SJSA1 (cell line): ENCODE measurements around the gene PANK1. TPM values are rescaled to one million over a fixed set of nuclear protein-coding genes. Genes with fewer than 3 reads are reported as not detected.

ENCODE experiments used
- DNase-seq, 2 experiments: peaks; one replicate each; pipeline ENCODE4 v3.0.0-alpha.2; 2015 to 2020; ENCODE audit warnings: low spot score in 2 of 2, low read depth in 1 of 2
- H3K27ac ChIP-seq: fragments of 250-450 bp; sonication (Bioruptor Pico); 2 replicates; pipeline ENCODE4 v1.5.1; 2020; ENCODE audit warnings: mild to moderate bottlenecking, moderate library complexity
- H3K27me3 ChIP-seq: fragments of 250-450 bp; sonication (Bioruptor Pico); replicated peaks from 2 replicates; pipeline ENCODE4 v1.5.1; 2020; ENCODE audit warnings: mild to moderate bottlenecking, moderate library complexity
- H3K36me3 ChIP-seq: fragments of 250-450 bp; sonication (Bioruptor Pico); 2 replicates; pipeline ENCODE4 v1.5.1; 2020; ENCODE audit warnings: mild to moderate bottlenecking
- H3K4me1 ChIP-seq: fragments of 250-450 bp; sonication (Bioruptor Pico); replicated peaks from 2 replicates; pipeline ENCODE4 v1.6.1; 2021; ENCODE audit warnings: mild to moderate bottlenecking
- H3K4me3 ChIP-seq: fragments of 250-450 bp; sonication (Bioruptor Pico); 2 replicates; pipeline ENCODE4 v1.5.1; 2020; ENCODE audit warnings: mild to moderate bottlenecking
- H3K9me3 ChIP-seq: fragments of 250-450 bp; sonication (Bioruptor Pico); replicated peaks from 2 replicates; pipeline ENCODE4 v1.5.1; 2020; ENCODE audit warnings: mild to moderate bottlenecking
- total RNA-seq: library from RNA; depleted of rRNA; stranded (reverse); fragments of >200 nt; shearing (Covaris generic); gene quantifications from 2 replicates; pipeline ENCODE4 v1.2.3, GENCODE V29; 2014

Gene PANK1
- total RNA-seq, 1 experiment from 2014 or later: 6.7 TPM

DNA sequence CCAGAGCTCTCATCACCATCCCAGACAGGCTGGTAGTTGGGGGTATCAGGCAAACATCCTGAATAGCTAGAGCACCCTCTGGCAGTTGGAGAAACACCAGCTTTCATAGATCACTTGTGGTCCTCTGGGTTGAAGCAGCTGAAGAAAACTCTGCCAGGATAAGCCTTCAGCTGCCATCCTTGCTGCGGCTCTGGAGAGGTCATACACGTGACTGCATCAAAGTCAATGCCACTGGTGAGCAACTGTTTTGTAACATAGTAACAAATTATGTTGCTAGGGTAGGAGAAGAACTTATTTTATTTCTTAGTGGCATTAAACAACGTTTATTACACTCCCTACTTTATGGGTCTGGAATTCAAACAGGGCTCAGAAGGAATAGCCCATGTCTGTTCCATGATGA lies 19.2 kb upstream of the PANK1 start:
- no peaks in the 10 kb centered on the region for H3K9me3 ChIP-seq
- H3K27ac ChIP-seq: no peak overlapping the region
- H3K36me3 ChIP-seq: no peaks in the 10 kb centered on the region
- no peak for DNase-seq
- H3K27me3 ChIP-seq: no peaks in the 10 kb centered on the region; the same call in 1 of the 2 replicates
- H3K4me3 ChIP-seq: no peak overlapping the region
- 0 out of 2 replicates have a peak, but pooled peaks cover 3% of the 10 kb centered on the region for H3K4me1 ChIP-seq

DNA sequence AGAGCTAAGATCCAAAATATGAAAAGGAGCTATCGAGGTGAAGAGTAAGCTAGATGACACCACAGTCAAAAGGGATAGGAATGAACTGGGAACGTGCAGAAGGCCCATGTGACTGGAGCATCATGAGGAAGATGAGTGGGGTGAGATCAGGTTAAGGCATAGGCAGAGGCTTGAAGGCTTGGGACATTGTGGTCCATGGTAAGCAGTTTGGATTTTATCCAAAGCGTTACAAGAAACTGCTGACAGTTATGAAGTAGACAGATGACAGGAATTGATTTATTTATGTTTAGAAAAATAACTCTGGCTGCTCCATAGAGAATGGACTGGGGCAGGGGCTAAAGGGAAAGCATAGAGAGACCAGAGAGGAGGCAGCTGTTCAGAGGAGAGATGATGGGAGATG lies 18.1 kb upstream of the PANK1 start:
- no peaks in the 10 kb centered on the region; the same call in 1 of the 2 replicates for H3K27me3 ChIP-seq
- no peak for DNase-seq
- no peaks in the 10 kb centered on the region for H3K36me3 ChIP-seq
- H3K4me3 ChIP-seq: no peak overlapping the region
- no peaks in the 10 kb centered on the region for H3K9me3 ChIP-seq
- no peak overlapping the region for H3K27ac ChIP-seq
- H3K4me1 ChIP-seq: 0 out of 2 replicates have a peak, but pooled peaks cover 4% of the 10 kb centered on the region

DNA sequence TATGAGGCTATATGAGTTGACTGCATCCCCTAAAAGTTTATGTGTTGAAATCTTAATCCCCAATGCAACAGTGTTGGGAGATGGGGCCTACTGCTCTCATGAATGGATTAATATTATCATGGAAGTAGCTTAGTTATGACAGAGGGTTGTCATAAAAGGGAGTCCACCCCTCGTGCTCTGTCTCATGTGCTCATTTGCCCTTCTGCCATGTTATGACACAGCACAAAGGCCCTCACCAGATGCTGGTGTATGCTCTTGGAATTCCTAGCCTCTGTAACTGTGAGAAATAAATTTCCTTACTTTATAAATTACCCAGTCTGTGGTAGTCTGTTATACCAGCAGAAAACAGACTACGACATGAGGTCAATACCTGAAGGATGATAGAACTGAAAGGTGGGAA lies 17.6 kb upstream of the PANK1 start:
- DNase-seq: no peak
- Histone ChIP-seq H3K27ac (no peak overlapping the region), H3K9me3 (no peaks in the 10 kb centered on the region), H3K36me3 (no peaks in the 10 kb centered on the region), H3K4me1 (0 out of 2 replicates have a peak, but pooled peaks cover 4% of the 10 kb centered on the region), H3K27me3 (no peaks in the 10 kb centered on the region; the same call in 1 of the 2 replicates), H3K4me3 (no peak overlapping the region)

DNA sequence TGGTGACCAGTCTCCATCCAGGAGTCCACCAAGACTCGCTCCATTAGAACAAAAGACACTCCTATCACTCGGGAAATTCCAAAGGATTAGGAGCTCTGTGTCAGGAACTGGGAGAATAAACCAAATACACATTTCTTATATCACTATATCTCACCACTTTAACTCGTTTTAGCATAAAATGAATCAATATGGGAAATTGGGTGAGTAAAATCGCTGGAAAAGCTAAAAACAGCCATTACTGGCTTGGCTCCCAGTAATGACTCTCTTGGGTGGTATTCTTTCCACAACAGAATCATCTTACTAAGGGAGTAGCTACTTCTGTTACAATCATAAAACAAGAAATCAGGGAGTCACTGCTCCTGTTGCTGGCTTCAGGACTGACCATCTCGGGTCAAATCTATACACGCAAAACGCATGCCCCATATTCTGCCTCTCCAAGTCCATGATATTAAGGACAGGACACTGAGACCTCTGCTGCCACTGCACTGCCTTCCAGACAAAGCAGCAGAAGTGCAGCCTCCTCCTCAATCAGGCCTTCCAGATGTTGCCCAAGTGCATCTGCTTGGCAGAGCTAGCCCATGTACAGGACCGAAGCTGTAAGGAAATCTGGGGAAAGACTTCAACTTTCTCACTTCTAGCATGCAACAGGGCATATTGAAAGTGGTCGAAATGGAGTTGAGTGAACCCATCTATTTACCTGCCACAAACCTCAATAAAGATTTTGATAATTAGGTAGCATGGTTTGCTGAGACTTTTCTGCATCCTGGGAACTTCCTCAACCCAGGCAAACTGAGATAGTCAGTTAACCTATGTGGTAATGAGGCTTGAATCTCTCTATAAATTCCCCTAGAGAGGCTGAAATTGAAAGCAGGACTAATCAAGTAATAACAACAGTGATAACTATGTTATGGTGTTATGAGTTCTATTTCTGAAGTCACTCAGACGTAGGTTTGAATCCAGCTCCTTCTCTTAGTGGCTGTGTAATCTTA lies 14.4 kb upstream of the PANK1 start:
- Histone ChIP-seq H3K4me1 (0 out of 2 replicates have a peak, but pooled peaks cover 4% of the 10 kb centered on the region), H3K27me3 (no peaks in the 10 kb centered on the region; the same call in 1 of the 2 replicates), H3K27ac (no peak overlapping the region), H3K4me3 (no peak overlapping the region), H3K36me3 (no peaks in the 10 kb centered on the region), H3K9me3 (no peaks in the 10 kb centered on the region)
- DNase-seq: no peak

DNA sequence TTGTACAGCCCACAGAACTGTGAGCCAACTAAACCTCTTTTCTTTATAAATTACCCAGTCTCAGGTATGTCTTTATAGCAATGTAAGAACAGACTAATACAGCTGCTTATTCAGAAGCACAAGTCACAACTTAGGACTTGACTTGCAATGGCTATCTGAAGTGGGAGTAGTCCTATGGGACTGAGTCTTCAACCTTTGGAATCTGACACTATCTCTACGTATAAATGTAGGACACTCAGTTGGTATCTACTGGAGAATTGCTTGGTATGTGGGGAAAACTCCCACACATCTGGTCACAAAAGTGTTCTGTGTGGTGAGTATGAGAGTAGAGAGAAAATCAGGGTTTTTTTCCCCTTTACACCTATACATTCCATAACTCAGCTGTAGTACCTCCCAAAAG lies 12.3 kb upstream of the PANK1 start:
- H3K36me3 ChIP-seq: no peaks in the 10 kb centered on the region
- no peak overlapping the region for H3K4me3 ChIP-seq
- no peak for DNase-seq
- H3K4me1 ChIP-seq: peaks cover 19% of the 10 kb centered on the region
- H3K9me3 ChIP-seq: no peaks in the 10 kb centered on the region
- no peak overlapping the region for H3K27ac ChIP-seq
- H3K27me3 ChIP-seq: 0 out of 2 replicates have a peak, but pooled peaks cover 2% of the 10 kb centered on the region

DNA sequence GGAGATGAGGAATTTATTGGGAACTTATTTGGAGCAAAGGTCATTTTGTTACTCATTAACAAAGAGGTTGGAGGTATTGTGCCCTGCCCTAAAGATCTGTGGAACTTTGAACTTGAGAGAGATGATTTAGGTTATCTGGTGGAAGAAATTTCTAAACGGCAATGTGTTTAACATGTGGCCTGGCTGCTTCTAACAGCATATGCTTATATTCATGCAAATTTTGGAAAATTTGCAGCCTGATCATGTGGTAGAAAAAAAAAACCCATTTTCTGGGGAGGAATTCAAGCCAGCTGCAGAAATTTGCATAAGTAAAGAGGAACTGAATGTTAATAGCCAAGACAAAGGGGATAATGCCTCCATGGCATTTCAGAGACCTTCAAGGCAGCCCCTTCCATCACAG lies 10.7 kb upstream of the PANK1 start:
- no peak overlapping the region for H3K27ac ChIP-seq
- H3K4me3 ChIP-seq: no peak overlapping the region
- no peak for DNase-seq
- peaks cover 19% of the 10 kb centered on the region for H3K4me1 ChIP-seq
- 0 out of 2 replicates have a peak, but pooled peaks cover 2% of the 10 kb centered on the region for H3K27me3 ChIP-seq
- no peaks in the 10 kb centered on the region for H3K36me3 ChIP-seq
- H3K9me3 ChIP-seq: no peaks in the 10 kb centered on the region

DNA sequence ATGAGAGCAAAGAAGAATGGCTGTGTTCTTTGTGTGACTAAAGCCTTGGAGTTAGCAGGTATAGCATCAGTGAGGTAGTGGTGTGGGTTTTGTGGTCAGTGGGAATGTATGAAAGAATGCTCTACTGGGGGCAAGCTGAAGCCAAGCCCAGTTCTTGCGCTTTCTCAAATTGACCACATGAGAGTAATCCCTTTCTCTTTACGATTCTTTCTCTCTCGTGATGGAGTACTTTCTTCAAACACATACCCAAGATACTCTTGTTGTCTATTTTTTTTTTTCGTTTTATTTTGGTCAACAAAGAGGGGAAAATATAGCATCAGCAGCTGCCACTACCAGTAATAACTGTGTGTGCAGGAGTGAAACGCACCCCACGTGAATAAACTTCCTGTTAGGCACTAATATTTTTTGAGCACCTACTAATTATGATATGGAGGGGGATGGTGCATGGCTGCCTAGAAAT lies 8.4 kb upstream of the PANK1 start:
- H3K4me3 ChIP-seq: no peak overlapping the region
- H3K27me3 ChIP-seq: 0 out of 2 replicates have a peak, but pooled peaks cover 2% of the 10 kb centered on the region
- H3K4me1 ChIP-seq: peaks cover 15% of the 10 kb centered on the region
- DNase-seq: peak; percentile 51 to 56
- H3K9me3 ChIP-seq: no peaks in the 10 kb centered on the region
- no peak overlapping the region for H3K27ac ChIP-seq
- H3K36me3 ChIP-seq: no peaks in the 10 kb centered on the region

DNA sequence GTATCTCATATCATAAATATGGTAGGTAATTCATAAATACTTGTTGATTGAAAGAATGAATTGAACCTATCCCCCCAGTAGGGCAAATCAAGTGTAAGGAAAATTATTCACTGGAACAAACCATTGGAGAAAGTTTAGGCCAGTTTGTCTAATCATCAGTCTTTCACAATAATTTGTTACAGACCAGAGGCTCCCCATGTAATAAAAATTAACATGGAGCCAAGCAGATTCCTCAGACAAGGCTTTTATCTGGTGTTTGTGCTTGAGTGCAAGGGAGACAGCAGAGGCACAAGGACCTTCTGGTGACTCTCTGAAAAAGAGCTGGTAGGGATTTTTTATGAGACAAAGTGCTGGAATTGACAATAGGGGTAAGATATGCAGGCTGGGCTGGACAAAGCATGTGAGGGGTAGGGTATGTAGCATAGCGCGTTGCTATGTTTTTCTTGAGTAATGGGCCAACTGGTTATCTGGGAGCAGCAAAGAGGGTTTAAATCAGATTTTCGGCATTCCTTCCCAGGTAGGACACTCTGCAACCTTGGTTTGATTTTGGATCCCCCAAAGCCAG lies 7.8 kb upstream of the PANK1 start:
- peaks cover 15% of the 10 kb centered on the region for H3K4me1 ChIP-seq
- no peak overlapping the region for H3K27ac ChIP-seq
- no peaks in the 10 kb centered on the region for H3K36me3 ChIP-seq
- no peak for DNase-seq
- H3K27me3 ChIP-seq: 0 out of 2 replicates have a peak, but pooled peaks cover 2% of the 10 kb centered on the region
- H3K4me3 ChIP-seq: no peak overlapping the region
- no peaks in the 10 kb centered on the region for H3K9me3 ChIP-seq

DNA sequence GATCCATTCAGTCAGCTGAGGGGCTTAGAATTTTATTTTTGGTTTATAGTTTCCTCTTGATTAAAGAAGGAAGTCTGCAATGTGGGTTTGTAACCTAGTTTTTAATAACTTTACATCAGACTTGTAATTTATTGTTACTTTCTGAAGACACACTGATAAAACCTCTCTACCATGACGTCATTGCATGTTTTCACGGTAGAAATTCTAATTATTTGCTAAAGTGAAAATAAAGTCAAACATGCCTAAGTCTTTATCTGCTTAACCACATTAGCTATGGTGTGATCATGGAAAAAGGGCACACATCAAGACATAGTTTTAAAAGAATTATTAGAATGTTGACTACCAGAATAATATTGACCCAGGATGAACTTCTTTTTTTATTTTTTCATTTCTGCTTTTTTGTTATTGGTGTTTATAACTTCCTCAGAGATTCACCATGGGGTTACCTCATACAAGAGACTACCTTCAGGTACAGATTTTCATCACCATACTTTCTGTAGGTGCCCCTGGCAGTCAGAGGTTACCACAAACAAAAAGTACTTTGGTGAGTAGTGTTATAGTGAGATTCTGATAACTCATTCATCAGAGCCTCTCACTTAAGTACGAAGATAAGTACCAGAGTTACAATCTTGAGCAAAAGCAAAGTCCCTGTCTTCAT lies 7.0 kb upstream of the PANK1 start:
- Histone ChIP-seq H3K4me3 (no peak overlapping the region), H3K27ac (no peak overlapping the region), H3K4me1 (peaks cover 15% of the 10 kb centered on the region), H3K9me3 (no peaks in the 10 kb centered on the region), H3K27me3 (0 out of 2 replicates have a peak, but pooled peaks cover 2% of the 10 kb centered on the region), H3K36me3 (no peaks in the 10 kb centered on the region)
- DNase-seq: no peak

DNA sequence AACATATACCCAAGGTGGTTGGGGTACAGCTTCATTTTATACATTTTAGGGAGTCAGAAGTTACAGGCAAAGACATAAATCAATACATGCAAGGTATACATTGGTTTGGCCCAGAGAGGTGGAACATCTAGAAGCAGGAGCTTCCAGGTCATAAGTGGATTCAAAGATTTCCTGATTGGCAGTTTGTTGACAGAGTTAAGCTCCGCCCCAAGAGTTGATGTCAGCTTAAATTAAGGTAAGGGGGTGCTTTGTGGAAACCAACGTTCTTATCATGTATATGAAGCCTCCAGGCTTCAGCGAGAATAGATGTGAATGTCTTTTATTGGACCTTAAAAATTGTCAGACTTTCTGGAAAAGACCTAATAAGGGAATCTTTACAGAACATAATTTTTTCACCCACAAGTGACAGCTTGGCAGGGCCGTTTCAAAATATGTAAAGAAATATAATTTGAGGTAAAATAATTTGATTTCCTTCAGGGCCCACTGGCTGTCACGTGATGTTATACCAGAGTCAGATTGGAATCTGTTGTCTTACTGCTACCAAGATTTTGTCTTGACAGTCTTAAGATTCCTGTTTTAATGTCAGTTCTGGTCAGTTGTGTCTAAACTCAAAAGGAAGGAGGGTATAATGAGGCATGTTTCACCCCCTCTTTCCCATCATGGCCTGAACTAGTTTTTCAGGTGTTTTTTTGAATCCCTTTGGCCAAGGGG lies 6.3 kb upstream of the PANK1 start:
- Histone ChIP-seq H3K4me1 (peaks cover 15% of the 10 kb centered on the region), H3K27ac (no peak overlapping the region), H3K27me3 (0 out of 2 replicates have a peak, but pooled peaks cover 2% of the 10 kb centered on the region), H3K4me3 (no peak overlapping the region), H3K9me3 (no peaks in the 10 kb centered on the region), H3K36me3 (no peaks in the 10 kb centered on the region)
- no peak for DNase-seq

DNA sequence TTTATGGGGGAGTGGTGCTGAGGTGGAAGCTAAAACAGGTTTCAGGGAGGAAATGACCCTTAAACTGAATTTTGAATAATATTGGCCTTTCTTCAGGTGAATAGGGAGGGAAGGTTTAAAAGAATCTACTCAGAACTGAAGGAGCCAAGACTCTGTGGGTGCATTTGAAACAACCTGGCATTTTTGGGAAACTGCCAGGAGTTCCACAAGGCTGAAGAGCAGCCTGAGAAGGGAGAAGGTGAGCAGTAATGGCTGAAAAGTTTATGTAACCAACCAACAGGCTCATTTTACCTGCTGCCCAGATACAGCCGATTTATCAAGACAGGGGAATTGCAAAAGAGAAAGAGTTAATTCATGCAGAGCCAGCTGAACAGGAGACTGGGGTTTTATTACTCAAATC lies 4.0 kb upstream of the PANK1 start:
- DNase-seq: no peak
- H3K27me3 ChIP-seq: 0 out of 2 replicates have a peak, but pooled peaks cover 2% of the 10 kb centered on the region
- H3K9me3 ChIP-seq: no peaks in the 10 kb centered on the region
- no peak overlapping the region for H3K4me3 ChIP-seq
- H3K36me3 ChIP-seq: no peaks in the 10 kb centered on the region
- H3K4me1 ChIP-seq: peaks cover 22% of the 10 kb centered on the region
- no peak overlapping the region for H3K27ac ChIP-seq

DNA sequence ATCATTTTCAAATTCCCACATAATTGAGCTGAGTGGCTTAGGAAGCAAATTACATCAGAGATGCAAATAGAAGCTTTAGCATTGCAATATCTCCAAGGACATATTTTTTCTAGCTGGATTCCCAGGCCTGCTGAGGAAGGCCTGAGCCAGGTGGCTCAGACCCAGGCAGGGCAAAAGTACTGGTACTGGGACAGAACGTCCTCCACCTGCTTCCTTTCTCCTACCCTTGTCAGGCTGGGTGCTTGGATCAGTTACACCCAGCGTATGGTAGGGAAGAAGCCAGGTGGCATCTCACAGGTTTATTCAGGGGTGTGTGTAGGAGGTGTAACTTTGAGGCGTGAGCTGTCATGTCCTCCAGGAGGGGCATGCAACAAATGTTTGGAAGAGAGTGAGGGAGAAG lies 3.0 kb upstream of the PANK1 start:
- H3K27ac ChIP-seq: no peak overlapping the region
- no peak overlapping the region for H3K4me3 ChIP-seq
- H3K4me1 ChIP-seq: peaks cover 13% of the 10 kb centered on the region
- no peaks in the 10 kb centered on the region for H3K36me3 ChIP-seq
- no peaks in the 10 kb centered on the region for H3K9me3 ChIP-seq
- DNase-seq: no peak
- H3K27me3 ChIP-seq: no peaks in the 10 kb centered on the region
